Measurements from ENCODE around the gene PEAK1. TPM values are rescaled to one million over a fixed set of nuclear protein-coding genes. Genes with fewer than 3 reads are reported as not detected.

PEAK1 gene
- total and polyA plus RNA-seq, 9 of the 15 experiments (the other 6 are each of a cell fraction or from before 2014, with no cell fraction given): 0.99 to 22.4 (median 10.8) TPM

DNA sequence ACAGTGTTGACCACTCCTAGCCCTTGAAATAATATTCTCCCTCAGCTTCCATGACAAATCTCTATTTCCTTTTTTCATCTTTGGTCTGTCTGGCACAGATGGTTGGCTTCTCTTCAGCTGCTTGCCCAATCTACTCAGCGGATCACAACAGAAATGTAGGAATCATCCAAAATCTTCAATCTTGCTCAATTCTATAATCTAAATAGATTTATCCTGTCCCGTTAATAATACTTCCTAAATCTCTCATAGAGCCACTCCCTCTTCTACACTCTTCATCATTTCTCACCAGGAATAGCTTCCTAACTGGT lies 3.8 kb downstream of the PEAK1 start (continued):
- TF ChIP-seq ELF1 (tag; IDR thresholded peaks at IDR 0.05) (no peak), PPARD (CRISPR knock-in tag; IDR thresholded peaks at IDR 0.05) (no peak), TAF7 (tag; IDR thresholded peaks at IDR 0.05) (no peak), ZZZ3 (IDR thresholded peaks at IDR 0.05) (no peak), MCM5 (IDR thresholded peaks at IDR 0.05; ENCODE audit: low read depth) (no peak), SREBF2 (CRISPR knock-in tag; IDR thresholded peaks at IDR 0.05) (no peak), KLF10 (CRISPR knock-in tag; IDR thresholded peaks at IDR 0.05) (no peak), SMARCA4 (IDR thresholded peaks at IDR 0.05) (no peak), HNRNPK (IDR thresholded peaks at IDR 0.05; ENCODE audit: low read depth, low read length, poor library complexity, severe bottlenecking) (no peak), ZNF140 (CRISPR knock-in tag; IDR thresholded peaks at IDR 0.05) (no peak)

GRCh38 chr15:77415450-77416147 lies 4.3 kb downstream of the PEAK1 start:
- in situ Hi-C loops (cut with MboI) (no loop called here), intact Hi-C loops (cut with micrococcal nuclease) (no loop called here)
- Histone ChIP-seq H3K27me3 (ENCODE audit: control insufficient read depth in 2 of 2, insufficient read depth in 2 of 2, low read length in 2 of 2) (no peaks in the 10 kb centered on the region), H4K20me1 (replicated peaks; ENCODE audit: control insufficient read depth, insufficient read depth, low read length) (no peaks in the 10 kb centered on the region), H3K9ac (ENCODE audit: insufficient read depth in 1 of 2, low read depth in 2 of 2, low read length in 2 of 2) (no peak overlapping the region), H3K79me2 (ENCODE audit: control insufficient read depth, insufficient read depth, low read length) (peaks cover 89% of the 10 kb centered on the region), H3K36me3 (ENCODE audit: control insufficient read depth, insufficient read depth, low read length) (no peaks in the 10 kb centered on the region; the same call in 2 of the 3 replicates), H3K9me3 (replicated peaks; ENCODE audit: control insufficient read depth, insufficient read depth, low read depth, low read length) (no peaks in the 10 kb centered on the region), H3K9me1 (ENCODE audit: control insufficient read depth, insufficient read depth, low read length) (no peaks in the 10 kb centered on the region), H3K4me1 (replicated peaks in 1 of 2; ENCODE audit: control insufficient read depth in 2 of 2, insufficient read depth in 2 of 2, low read length in 2 of 2) (peaks cover 23 to 52% of the 10 kb centered on the region in 2 experiments; a peak in 4 of 5 replicates), H3K27ac (ENCODE audit: extremely low read depth, low read depth, low read length) (peak overlapping the region; percentile 50; the same call in 2 of the 3 replicates), H3K4me3 (no peak overlapping the region), H3K4me2 (ENCODE audit: insufficient read depth, low read length) (peak overlapping the region; percentile 66), H2AFZ (ENCODE audit: low read depth, low read length) (no peak overlapping the region)
- POLR2A ChIA-PET: interaction anchor here (1.5 kb wide), 1 partner anchor 9 kb away, joined by 4 read pairs; no protein-coding TSS in a partner anchor
- ATAC-seq (no peak), FAIRE-seq (no peak), DNase-seq (ENCODE audit: extremely low read depth in 1 of 4, low spot score in 3 of 4) (peak in 1 of 4 experiments; percentile 14)
- BruUV-seq (replicated peaks): no TSS peak
- CTCF ChIA-PET (ENCODE audit: low intra/inter-chr PET ratio): no interaction called here
- WGBS (ENCODE audit: insufficient coverage, low coverage, missing lambda C conversion rate): 25% methylated on average over 4 of the region's 4 CpGs
- no peak for TF ChIP-seq FIP1L1 (IDR thresholded peaks at IDR 0.05; ENCODE audit: low read depth, low read length, poor library complexity, severe bottlenecking)
- no peak for TF ChIP-seq SREBF1 (IDR thresholded peaks at IDR 0.05; ENCODE audit: borderline replicate concordance, low read depth, low read length)
- no peak for TF ChIP-seq TAL1 (IDR thresholded peaks at IDR 0.05)
- TF ChIP-seq TCFL5 (CRISPR knock-in tag; conservative IDR thresholded peaks at IDR 0.05): no peak
- no peak for TF ChIP-seq CBFA2T2 (conservative IDR thresholded peaks at IDR 0.05)
- TF ChIP-seq KLF10 (CRISPR knock-in tag; IDR thresholded peaks at IDR 0.05): no peak
- TF ChIP-seq ZNF165 (CRISPR knock-in tag; IDR thresholded peaks at IDR 0.05; ENCODE audit: borderline replicate concordance): no peak
- no peak for TF ChIP-seq LARP7 (IDR thresholded peaks at IDR 0.05)
- TF ChIP-seq XRCC5 (IDR thresholded peaks at IDR 0.05; ENCODE audit: low read depth, low read length): no peak
- TF ChIP-seq ZNF3 (CRISPR knock-in tag; IDR thresholded peaks at IDR 0.05): no peak
- TF ChIP-seq, protein P1, sequence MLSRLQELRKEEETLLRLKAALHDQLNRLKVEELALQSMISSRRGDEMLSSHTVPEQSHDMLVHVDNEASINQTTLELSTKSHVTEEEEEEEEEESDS (CRISPR knock-in tag; IDR thresholded peaks at IDR 0.05): no peak
- no peak for TF ChIP-seq IFI16 (CRISPR knock-in tag; IDR thresholded peaks at IDR 0.05)
- TF ChIP-seq NFRKB (IDR thresholded peaks at IDR 0.05; ENCODE audit: low read depth): 0 out of 2 replicates have a peak, but pooled peaks have one; percentile 12
- TF ChIP-seq, protein P2, sequence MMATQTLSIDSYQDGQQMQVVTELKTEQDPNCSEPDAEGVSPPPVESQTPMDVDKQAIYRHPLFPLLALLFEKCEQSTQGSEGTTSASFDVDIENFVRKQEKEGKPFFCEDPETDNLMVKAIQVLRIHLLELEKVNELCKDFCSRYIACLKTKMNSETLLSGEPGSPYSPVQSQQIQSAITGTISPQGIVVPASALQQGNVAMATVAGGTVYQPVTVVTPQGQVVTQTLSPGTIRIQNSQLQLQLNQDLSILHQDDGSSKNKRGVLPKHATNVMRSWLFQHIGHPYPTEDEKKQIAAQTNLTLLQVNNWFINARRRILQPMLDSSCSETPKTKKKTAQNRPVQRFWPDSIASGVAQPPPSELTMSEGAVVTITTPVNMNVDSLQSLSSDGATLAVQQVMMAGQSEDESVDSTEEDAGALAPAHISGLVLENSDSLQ (IDR thresholded peaks at IDR 0.05): peak; percentile 56
- TF ChIP-seq CCNT2 (IDR thresholded peaks at IDR 0.05; ENCODE audit: borderline replicate concordance, extremely low read depth, insufficient read length, low read depth, low read length): no peak
- TF ChIP-seq SP1 (CRISPR knock-in tag; IDR thresholded peaks at IDR 0.05): no peak

Measured in K562 (cell line).